CD4-positive, alpha-beta T cell (primary cell): ENCODE measurements around the gene CLEC11A. TPM values are rescaled to one million over a fixed set of nuclear protein-coding genes. Genes with fewer than 3 reads are reported as not detected.
"Not testable (repeated sequence)": the region's sequence is repeated elsewhere in the genome, so short reads cannot be mapped to it uniquely, and the experiment has no call there.

ENCODE experiments used
- ATAC-seq: fragments of 200-7000 bp; cut with Tn5 transposase; one replicate; pipeline ENCODE4 v1.10.0; 2022; ENCODE audit warnings: mild to moderate bottlenecking; ENCODE audit not compliant: poor library complexity
- CTCF ChIA-PET: fragments of 350-600 bp; sonication (Branson Sonifier 250); formaldehyde crosslinking; loops from one replicate; lab custom pipeline; 2021; ENCODE audit warnings: antibody characterized with exemption, inconsistent platforms; lab: Charles Lee
- POLR2A ChIA-PET: fragments of 350-600 bp; sonication (Branson Sonifier 250); formaldehyde crosslinking; loops from one replicate; lab custom pipeline; 2021; ENCODE audit warnings: antibody characterized with exemption, inconsistent platforms; lab: Charles Lee
- DNase-seq, 14 experiments: peaks; one replicate each; pipeline ENCODE4 v3.0.0-alpha.2; 2013 to 2020; ENCODE audit warnings: mixed read lengths in 2 of 14
- H3K27ac ChIP-seq, 2 donors: one replicate each; pipeline versions ENCODE4 v1.5.1 to v1.7.0; 2013; ENCODE audit warnings: low read length in 2 of 2, low read depth in 1 of 2, mild to moderate bottlenecking in 1 of 2
- H3K27me3 ChIP-seq, 2 experiments: 1 replicate in 1 of 2; 2 replicates in 1 of 2; pipeline versions ENCODE4 v1.6.1 to v1.7.0; 2013; ENCODE audit warnings: low read length in 2 of 2, control low read depth in 1 of 2, mild to moderate bottlenecking in 1 of 2, moderate library complexity in 1 of 2; ENCODE audit not compliant: insufficient read depth in 2 of 2, control insufficient read depth in 1 of 2
- H3K36me3 ChIP-seq: one replicate; pipeline ENCODE4 v1.6.1; 2013; ENCODE audit warnings: low read length, control low read depth; ENCODE audit not compliant: insufficient read depth
- H3K4me1 ChIP-seq: one replicate; pipeline ENCODE4 v1.6.1; 2013; ENCODE audit warnings: low read length, control low read depth; ENCODE audit not compliant: insufficient read depth
- H3K4me3 ChIP-seq: one replicate; pipeline ENCODE4 v1.5.1; 2013; ENCODE audit warnings: mild to moderate bottlenecking, low read length, moderate library complexity
- H3K9me3 ChIP-seq, 2 experiments: 1 replicate in 1 of 2; 2 replicates in 1 of 2; pipeline versions ENCODE4 v1.6.1 to v1.7.0; 2013; ENCODE audit warnings: low read length in 2 of 2, mild to moderate bottlenecking in 2 of 2, control low read depth in 1 of 2, moderate library complexity in 1 of 2; ENCODE audit not compliant: control insufficient read depth in 1 of 2, insufficient read depth in 1 of 2
- H3K27ac Mint-ChIP-seq: one replicate; pipeline ENCODE4 v1.8.0; 2020; ENCODE audit warnings: mixed read lengths
- H3K27me3 Mint-ChIP-seq: one replicate; pipeline ENCODE4 v1.8.0; 2021; ENCODE audit warnings: mixed read lengths
- H3K36me3 Mint-ChIP-seq: one replicate; pipeline ENCODE4 v1.8.0; 2021; ENCODE audit warnings: low read depth, mixed read lengths
- H3K4me1 Mint-ChIP-seq: one replicate; pipeline ENCODE4 v1.8.0; 2021; ENCODE audit warnings: low read depth, mixed read lengths
- H3K4me3 Mint-ChIP-seq: one replicate; pipeline ENCODE4 v1.8.0; 2020; ENCODE audit warnings: mild to moderate bottlenecking, mixed read lengths
- H3K9me3 Mint-ChIP-seq: one replicate; pipeline ENCODE4 v1.8.0; 2020; ENCODE audit warnings: mixed read lengths
- intact Hi-C, 2 experiments: fragments of 100-400 bp; cut with DNase I in 1 of 2; cut with micrococcal nuclease in 1 of 2; formaldehyde crosslinking; loops; one replicate each; pipeline versions ENCODE4 v1.15.1 to v1.9.0; 2023 to 2025; cut with DNase I, micrococcal nuclease
- total RNA-seq, 174 experiments: library from RNA in 2 of 174; stranded (reverse) in 2 of 174; gene quantifications; one replicate each; pipeline ENCODE4 v1.2.3 and lab custom pipeline; 2021 to 2026
- TF ChIP-seq, protein P1 (sequence below): fragments of 200-600 bp; IDR thresholded peaks from one replicate; pipeline ENCODE4 v1.8.0; 2022; ENCODE audit warnings: antibody characterized with exemption, mild to moderate bottlenecking

Gene CLEC11A
- total RNA-seq, 2 experiments from 2014 or later, result 3.1 to 3.3 TPM

- no peaks in the 10 kb centered on the region for H3K4me1 ChIP-seq
- Mint-ChIP-seq H3K4me1 (no peaks in the 10 kb centered on the region), H3K9me3 (no peaks in the 10 kb centered on the region)
These were observed 26.3 kb downstream of the CLEC11A start for GRCh38 chr19:50749490-50749889.

GRCh38 chr19:50750010-50750409 is 26.8 kb downstream of the CLEC11A start:
- Mint-ChIP-seq H3K36me3 (no peaks in the 10 kb centered on the region), H3K27ac (no peak overlapping the region), H3K4me3 (no peak overlapping the region), H3K9me3 (no peaks in the 10 kb centered on the region), H3K27me3 (peaks cover 38% of the 10 kb centered on the region), H3K4me1 (no peaks in the 10 kb centered on the region)
- POLR2A ChIA-PET, result no interaction called here
- H3K27me3 ChIP-seq, result peaks cover 0 to 3% of the 10 kb centered on the region in 2 experiments
- TF ChIP-seq, protein P1, sequence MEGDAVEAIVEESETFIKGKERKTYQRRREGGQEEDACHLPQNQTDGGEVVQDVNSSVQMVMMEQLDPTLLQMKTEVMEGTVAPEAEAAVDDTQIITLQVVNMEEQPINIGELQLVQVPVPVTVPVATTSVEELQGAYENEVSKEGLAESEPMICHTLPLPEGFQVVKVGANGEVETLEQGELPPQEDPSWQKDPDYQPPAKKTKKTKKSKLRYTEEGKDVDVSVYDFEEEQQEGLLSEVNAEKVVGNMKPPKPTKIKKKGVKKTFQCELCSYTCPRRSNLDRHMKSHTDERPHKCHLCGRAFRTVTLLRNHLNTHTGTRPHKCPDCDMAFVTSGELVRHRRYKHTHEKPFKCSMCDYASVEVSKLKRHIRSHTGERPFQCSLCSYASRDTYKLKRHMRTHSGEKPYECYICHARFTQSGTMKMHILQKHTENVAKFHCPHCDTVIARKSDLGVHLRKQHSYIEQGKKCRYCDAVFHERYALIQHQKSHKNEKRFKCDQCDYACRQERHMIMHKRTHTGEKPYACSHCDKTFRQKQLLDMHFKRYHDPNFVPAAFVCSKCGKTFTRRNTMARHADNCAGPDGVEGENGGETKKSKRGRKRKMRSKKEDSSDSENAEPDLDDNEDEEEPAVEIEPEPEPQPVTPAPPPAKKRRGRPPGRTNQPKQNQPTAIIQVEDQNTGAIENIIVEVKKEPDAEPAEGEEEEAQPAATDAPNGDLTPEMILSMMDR, result no peak
- no peak overlapping the region for H3K27ac ChIP-seq
- intact Hi-C loops, result no loop called here
- no peaks in the 10 kb centered on the region for H3K4me1 ChIP-seq
- no peak overlapping the region for H3K4me3 ChIP-seq
- DNase-seq (no peak), ATAC-seq (no peak)
- CTCF ChIA-PET, result no interaction called here
- H3K36me3 ChIP-seq, result no peaks in the 10 kb centered on the region
- peaks cover 0 to 4% of the 10 kb centered on the region in 2 experiments for H3K9me3 ChIP-seq

More at GRCh38 chr19:50749490-50749889, 26.3 kb downstream of the CLEC11A start:
- H3K4me3 Mint-ChIP-seq, result no peak overlapping the region
- Histone ChIP-seq H3K36me3 (no peaks in the 10 kb centered on the region), H3K4me3 (no peak overlapping the region), H3K27me3 (peaks cover 0 to 3% of the 10 kb centered on the region in 2 experiments), H3K27ac (no peak overlapping the region), H3K9me3 (peaks cover 0 to 4% of the 10 kb centered on the region in 2 experiments)
- ChIA-PET CTCF (no interaction called here), POLR2A (no interaction called here)
- peaks cover 34% of the 10 kb centered on the region for H3K27me3 Mint-ChIP-seq
- DNase-seq (no peak), ATAC-seq (no peak)
- no peak overlapping the region for H3K27ac Mint-ChIP-seq
- intact Hi-C loops, result no loop called here
- TF ChIP-seq, protein P1, result no peak
- no peaks in the 10 kb centered on the region for H3K36me3 Mint-ChIP-seq

DNA sequence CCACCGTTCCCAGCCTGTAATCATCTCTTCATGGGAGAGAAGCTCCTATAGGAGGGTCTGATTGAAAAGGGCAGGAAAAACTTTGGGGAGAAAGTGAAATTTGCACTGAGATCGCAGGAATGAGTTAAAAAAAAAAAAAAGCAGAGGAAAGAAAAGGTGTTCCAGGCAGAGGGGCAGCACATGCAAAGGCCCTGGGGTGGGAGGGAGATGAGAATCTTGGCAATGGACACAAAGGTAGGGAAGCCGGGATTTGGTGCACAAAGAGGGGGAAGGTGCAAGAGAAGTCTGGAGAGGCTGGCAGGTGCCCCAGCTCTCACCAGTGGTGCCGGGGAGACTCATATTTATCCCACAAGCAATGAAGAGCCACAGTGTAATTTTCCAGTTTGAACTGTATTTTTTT is 30.7 kb downstream of the CLEC11A start:
- intact Hi-C loops, result no loop called here
- H3K27me3 ChIP-seq, result peaks cover 0 to 3% of the 10 kb centered on the region in 2 experiments
- DNase-seq, result no peak
- CTCF ChIA-PET, result no interaction called here
- no peak for ATAC-seq
- Mint-ChIP-seq H3K27ac (no peak overlapping the region), H3K4me1 (no peaks in the 10 kb centered on the region), H3K27me3 (peaks cover 28% of the 10 kb centered on the region), H3K4me3 (no peak overlapping the region), H3K9me3 (no peaks in the 10 kb centered on the region), H3K36me3 (no peaks in the 10 kb centered on the region)
- H3K4me3 ChIP-seq, result no peak overlapping the region
- no peaks in the 10 kb centered on the region for H3K36me3 ChIP-seq
- TF ChIP-seq, protein P1, result no peak
- no peak overlapping the region for H3K27ac ChIP-seq
- POLR2A ChIA-PET, result no interaction called here
- H3K9me3 ChIP-seq, result no peaks in the 10 kb centered on the region
- no peaks in the 10 kb centered on the region for H3K4me1 ChIP-seq

DNA sequence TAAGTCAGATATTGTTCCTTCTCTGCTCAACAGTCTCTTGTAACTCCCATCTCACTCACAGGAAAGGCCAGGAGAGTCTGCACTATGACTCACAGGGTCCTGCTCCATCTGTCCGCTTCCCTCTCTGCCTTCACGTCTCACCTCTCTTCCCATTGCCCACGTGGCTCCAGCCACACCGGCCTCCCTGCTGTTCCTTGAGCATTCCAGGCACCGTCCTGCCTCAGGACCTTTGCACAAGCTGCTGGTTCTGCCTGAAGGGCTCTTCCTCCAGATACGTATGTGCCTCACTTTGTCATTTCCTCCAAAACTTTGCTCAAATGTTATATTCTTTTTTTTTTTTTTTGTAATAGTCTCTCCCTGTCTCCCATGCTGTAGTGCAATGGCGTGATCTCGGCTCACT is 33.1 kb downstream of the CLEC11A start:
- H3K4me1 Mint-ChIP-seq, H3K27ac ChIP-seq, H3K4me3 Mint-ChIP-seq, H3K27me3 ChIP-seq, H3K9me3 ChIP-seq, H3K36me3 ChIP-seq, ATAC-seq, DNase-seq, H3K4me3 ChIP-seq, H3K9me3 Mint-ChIP-seq, H3K27ac Mint-ChIP-seq, CTCF ChIA-PET, intact Hi-C loops, H3K36me3 Mint-ChIP-seq, POLR2A ChIA-PET, H3K4me1 ChIP-seq: not testable (repeated sequence)
- peaks cover 24% of the 10 kb centered on the region for H3K27me3 Mint-ChIP-seq

DNA sequence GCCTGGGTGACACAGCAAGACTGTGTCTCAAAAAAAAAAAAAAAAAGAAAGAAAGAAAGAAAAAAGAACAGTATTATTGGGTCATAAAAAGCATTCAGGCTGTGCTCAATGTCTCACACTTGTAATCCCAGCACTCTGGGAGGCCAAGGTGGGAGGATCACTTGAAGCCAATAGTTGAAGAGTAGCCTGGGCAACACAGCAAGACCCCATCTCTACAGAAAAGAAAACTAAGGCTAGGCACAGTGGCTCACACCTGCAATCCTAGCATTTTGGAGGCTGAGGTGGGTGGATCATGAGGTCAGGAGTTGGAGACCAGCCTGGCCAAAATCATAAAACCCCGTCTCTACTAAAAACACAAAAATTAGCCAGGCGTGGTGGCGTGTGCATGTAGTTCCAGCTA is 34.5 kb downstream of the CLEC11A start:
- CTCF ChIA-PET, H3K36me3 ChIP-seq, H3K27ac ChIP-seq, H3K4me1 ChIP-seq, H3K4me3 Mint-ChIP-seq, H3K36me3 Mint-ChIP-seq, H3K27me3 ChIP-seq, POLR2A ChIA-PET, H3K9me3 ChIP-seq, H3K4me1 Mint-ChIP-seq, H3K27ac Mint-ChIP-seq, ATAC-seq, intact Hi-C loops, H3K9me3 Mint-ChIP-seq, DNase-seq, H3K4me3 ChIP-seq: not testable (repeated sequence)
- peaks cover 24% of the 10 kb centered on the region for H3K27me3 Mint-ChIP-seq
